GM12865 (cell line): ENCODE data around the gene COL6A3.

ENCODE experiments used
- DNase-seq: peaks from one replicate; pipeline ENCODE4 v3.0.0; 2010; ENCODE audit warnings: low read depth
- H3K4me3 ChIP-seq: 2 replicates; pipeline ENCODE4 v1.5.1; 2011; ENCODE audit warnings: mild to moderate bottlenecking, low read depth, low read length, control low read depth
- CTCF ChIP-seq: IDR thresholded peaks from 2 replicates; pipeline ENCODE4 v1.5.1; 2011; ENCODE audit warnings: low read length, control low read depth, low read depth, inconsistent platforms; ENCODE audit not compliant: insufficient read depth; ENCODE audit errors: missing control alignments

The COL6A3 gene

GRCh38 chr2:237450108-237450507, 36.1 kb upstream of the COL6A3 start:
- no peak overlapping the region for H3K4me3 ChIP-seq
- TF ChIP-seq CTCF, result no peak
- DNase-seq, result no peak

- TF ChIP-seq CTCF, result no peak
- no peak for DNase-seq
These were observed 35.4 kb upstream of the COL6A3 start for GRCh38 chr2:237449193-237449881.

GRCh38 chr2:237448626-237449025, 34.7 kb upstream of the COL6A3 start:
- DNase-seq, result no peak
- no peak overlapping the region for H3K4me3 ChIP-seq
- no peak for TF ChIP-seq CTCF

More at GRCh38 chr2:237449193-237449881, 35.4 kb upstream of the COL6A3 start:
- H3K4me3 ChIP-seq, result no peak overlapping the region

- no peak overlapping the region for H3K4me3 ChIP-seq
- no peak for DNase-seq
- no peak for TF ChIP-seq CTCF
These were observed 34.2 kb upstream of the COL6A3 start for GRCh38 chr2:237448171-237448570.

- H3K4me3 ChIP-seq, result no peak overlapping the region
- no peak for DNase-seq
- no peak for TF ChIP-seq CTCF
These were observed 33.5 kb upstream of the COL6A3 start for GRCh38 chr2:237447496-237447895.

GRCh38 chr2:237446338-237446665, 32.3 kb upstream of the COL6A3 start:
- no peak for TF ChIP-seq CTCF
- H3K4me3 ChIP-seq, result no peak overlapping the region
- DNase-seq, result no peak

- no peak for TF ChIP-seq CTCF
- DNase-seq, result no peak
- no peak overlapping the region for H3K4me3 ChIP-seq
These were observed 31.8 kb upstream of the COL6A3 start for GRCh38 chr2:237445611-237446337.
